KOPT-K1 (cell line): Measurements from ENCODE around the gene FAM169A.
"Not testable (repeated sequence)": the region's sequence is repeated elsewhere in the genome, so short reads cannot be mapped to it uniquely, and the experiment has no call there.

Experiments
- H3K27ac ChIP-seq: fragments of 200-600 bp; sonication (generic); 2 replicates; pipeline ENCODE4 v1.5.1; 2016; ENCODE audit warnings: antibody characterized with exemption, mild to moderate bottlenecking, low read depth, low read length; ENCODE audit not compliant: poor library complexity, severe bottlenecking
- H3K36me3 ChIP-seq: fragments of 200-600 bp; sonication (generic); 2 replicates; pipeline ENCODE4 v1.5.1; 2017; ENCODE audit warnings: antibody characterized with exemption, mild to moderate bottlenecking, low read length, moderate library complexity; ENCODE audit not compliant: insufficient read depth
- H3K9me3 ChIP-seq: fragments of 200-600 bp; sonication (generic); 2 replicates; pipeline ENCODE4 v1.5.1; 2017; ENCODE audit warnings: antibody characterized with exemption, low read length, mild to moderate bottlenecking; ENCODE audit not compliant: insufficient read depth, poor library complexity, severe bottlenecking

FAM169A gene

DNA sequence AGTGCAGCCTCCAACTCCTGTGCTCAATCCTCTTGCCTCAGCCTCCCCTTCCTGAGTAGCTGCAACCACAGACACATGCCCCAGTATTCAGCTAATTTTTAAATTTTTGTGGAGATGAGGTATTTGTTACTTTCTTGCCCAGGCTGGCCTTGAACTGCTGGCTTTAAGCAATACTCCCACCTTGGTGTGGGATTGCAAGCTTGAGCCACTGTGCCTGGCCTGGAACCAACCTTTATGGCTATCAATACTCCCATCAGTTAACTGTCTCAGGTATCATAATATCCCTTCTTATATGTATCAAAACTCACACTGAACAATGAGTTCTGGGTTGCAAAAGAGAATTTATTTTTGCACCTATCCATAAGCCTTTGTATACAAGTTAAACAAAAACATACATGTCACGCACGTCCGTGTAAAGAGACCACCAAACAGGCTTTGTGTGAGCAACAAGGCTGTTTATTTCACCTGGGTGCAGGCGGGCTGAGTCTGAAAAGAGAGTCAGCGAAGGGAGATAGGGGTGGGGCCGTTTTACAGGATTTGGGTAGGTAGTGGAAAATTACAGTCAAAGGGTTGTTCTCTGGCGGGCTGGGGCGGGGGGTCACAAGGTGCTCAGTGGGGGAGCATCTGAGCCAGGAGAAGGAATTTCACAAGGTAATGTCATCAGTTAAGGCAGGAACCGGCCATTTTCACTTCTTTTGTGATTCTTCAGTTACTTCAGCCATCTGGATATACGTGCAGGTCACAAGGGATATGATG lies 16.4 kb upstream of the FAM169A start:
- H3K27ac ChIP-seq, H3K9me3 ChIP-seq: not testable (repeated sequence)

GRCh38 chr5:74877624-74878304 lies 11.6 kb upstream of the FAM169A start:
- Histone ChIP-seq H3K36me3 (no peaks in the 10 kb centered on the region), H3K9me3 (peaks cover 7% of the 10 kb centered on the region), H3K27ac (no peak overlapping the region)

More for the DNA sequence above, 16.4 kb upstream of the FAM169A start:
- not testable (repeated sequence) for H3K36me3 ChIP-seq

GRCh38 chr5:74875994-74876791 lies 10.0 kb upstream of the FAM169A start:
- H3K9me3 ChIP-seq: peaks cover 7% of the 10 kb centered on the region
- no peaks in the 10 kb centered on the region for H3K36me3 ChIP-seq
- H3K27ac ChIP-seq: no peak overlapping the region

- H3K9me3 ChIP-seq: peaks cover 7% of the 10 kb centered on the region
- no peaks in the 10 kb centered on the region for H3K36me3 ChIP-seq
- no peak overlapping the region for H3K27ac ChIP-seq
These were observed 7.5 kb upstream of the FAM169A start for GRCh38 chr5:74873525-74874249.

- no peak overlapping the region for H3K27ac ChIP-seq
- peaks cover 7% of the 10 kb centered on the region for H3K9me3 ChIP-seq
- no peaks in the 10 kb centered on the region for H3K36me3 ChIP-seq
These were observed 4.3 kb upstream of the FAM169A start for GRCh38 chr5:74870299-74871067.

DNA sequence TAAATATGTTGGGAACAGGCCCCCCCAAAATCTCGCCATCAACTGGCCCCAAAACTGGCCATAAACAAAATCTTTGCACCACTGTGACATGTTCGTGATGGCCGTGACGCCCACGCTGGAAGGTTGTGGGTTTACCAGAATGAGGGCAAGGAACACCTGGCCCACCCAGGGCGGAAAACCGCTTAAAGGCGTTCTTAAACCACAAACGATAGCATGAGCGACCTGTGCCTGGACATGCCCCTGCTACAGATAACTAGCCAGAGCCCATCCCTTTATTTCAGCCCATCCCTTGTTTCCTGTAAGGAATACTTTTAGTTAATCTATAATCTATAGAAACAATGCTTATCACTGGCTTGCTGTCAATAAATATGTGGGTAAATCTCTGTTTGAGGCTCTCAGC lies 3.2 kb upstream of the FAM169A start:
- H3K36me3 ChIP-seq, H3K9me3 ChIP-seq, H3K27ac ChIP-seq: not testable (repeated sequence)

DNA sequence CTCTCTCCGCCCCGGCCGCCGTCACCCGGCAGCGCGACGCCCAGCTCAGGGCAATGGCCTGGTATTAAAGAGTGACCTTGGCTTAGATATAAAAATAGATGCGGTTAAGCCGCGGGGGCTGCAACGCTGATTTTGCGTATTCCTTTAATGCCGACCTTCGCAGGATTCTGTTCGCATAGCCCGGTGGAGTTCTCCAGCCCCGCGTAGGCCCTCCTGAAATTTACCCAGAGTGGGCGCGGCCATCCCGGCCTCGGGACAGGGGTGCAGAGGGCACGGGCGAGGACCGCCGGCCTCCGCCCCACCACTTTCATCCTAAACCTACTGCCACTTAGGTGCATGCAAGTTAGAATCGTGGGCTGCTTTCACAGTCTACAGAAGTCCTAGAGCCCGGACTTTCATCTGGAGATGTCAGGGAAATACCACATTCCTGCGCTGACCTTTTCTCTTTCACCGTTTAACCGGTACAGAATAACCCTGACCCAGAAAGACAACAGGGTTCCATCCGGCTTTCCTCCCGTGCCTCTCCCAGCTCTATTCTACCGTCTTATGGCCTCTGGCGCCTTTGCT lies 492 bp upstream of the FAM169A start:
- no peaks in the 10 kb centered on the region for H3K36me3 ChIP-seq
- no peaks in the 10 kb centered on the region for H3K9me3 ChIP-seq
- peak overlapping the region; percentile 58 for H3K27ac ChIP-seq

DNA sequence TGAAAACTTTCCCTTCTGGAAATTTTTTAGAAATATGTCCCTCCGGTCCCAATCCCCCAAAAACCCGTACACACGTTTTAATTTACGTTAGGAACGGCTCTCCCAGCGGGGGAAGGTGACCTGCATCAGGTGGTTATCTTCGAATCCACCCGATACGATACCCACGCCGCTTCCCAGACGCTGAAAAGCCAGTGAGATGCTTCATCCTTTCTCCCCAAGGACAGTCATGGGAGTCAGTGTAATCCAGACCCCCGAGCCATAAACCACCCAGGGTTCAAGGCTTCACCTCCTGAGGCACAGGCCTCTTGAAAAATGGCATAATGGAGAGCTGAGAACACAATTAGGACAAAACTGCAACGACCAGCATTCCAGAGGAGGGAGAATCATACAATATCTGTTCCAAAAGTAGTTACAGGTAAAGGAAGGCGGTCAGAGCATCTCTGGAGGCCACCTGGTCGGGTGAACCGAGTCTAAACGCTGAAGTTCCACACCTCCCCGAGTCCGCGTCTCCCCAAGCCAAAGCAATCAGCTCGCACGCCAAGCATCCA lies 857 bp downstream of the FAM169A start:
- H3K27ac ChIP-seq: peak overlapping the region; percentile 58
- H3K36me3 ChIP-seq: no peaks in the 10 kb centered on the region
- no peaks in the 10 kb centered on the region for H3K9me3 ChIP-seq

DNA sequence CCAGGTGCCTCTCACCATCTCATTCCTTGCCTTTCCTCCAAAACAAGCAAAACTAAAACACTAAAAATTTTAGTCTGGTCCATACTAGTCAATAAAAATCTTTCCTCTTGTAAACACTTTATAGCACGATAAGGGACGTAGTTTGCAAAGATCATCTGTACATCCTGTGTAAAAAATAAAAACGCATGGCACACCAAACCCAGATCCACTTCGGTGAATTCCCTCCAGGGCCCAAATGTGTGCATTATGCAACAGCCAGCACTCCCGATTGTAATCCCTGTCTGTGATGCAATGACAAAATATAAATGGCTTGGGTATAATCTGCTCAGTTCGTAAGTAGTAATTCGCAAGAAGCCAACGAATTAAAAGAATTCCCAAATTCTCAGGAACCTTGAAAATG lies 1.4 kb downstream of the FAM169A start:
- Histone ChIP-seq H3K9me3 (no peaks in the 10 kb centered on the region), H3K36me3 (no peaks in the 10 kb centered on the region), H3K27ac (no peak overlapping the region)

DNA sequence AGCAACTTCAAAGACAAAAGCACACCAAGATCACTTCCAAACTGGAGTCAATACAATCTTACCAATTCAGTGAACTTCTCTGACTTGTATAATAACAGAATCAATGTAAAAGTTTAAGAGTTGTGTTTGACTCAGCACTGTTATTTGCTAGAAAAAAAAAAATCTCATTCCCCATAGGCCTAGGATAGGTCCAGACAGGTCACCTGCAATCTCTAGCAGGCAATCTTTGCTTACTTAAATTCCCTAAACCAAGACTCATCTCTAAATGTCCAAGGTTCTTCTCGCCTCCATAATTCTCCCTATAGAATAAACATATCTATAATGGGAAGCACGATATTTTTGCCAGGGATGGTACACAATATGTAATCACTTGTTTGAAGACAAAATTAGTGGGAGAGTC lies 2.5 kb downstream of the FAM169A start:
- H3K36me3 ChIP-seq: no peaks in the 10 kb centered on the region
- no peaks in the 10 kb centered on the region for H3K9me3 ChIP-seq
- H3K27ac ChIP-seq: no peak overlapping the region

GRCh38 chr5:74862221-74862620 lies 4.0 kb downstream of the FAM169A start:
- H3K36me3 ChIP-seq: no peaks in the 10 kb centered on the region
- no peak overlapping the region for H3K27ac ChIP-seq
- peaks cover under 1% of the 10 kb centered on the region for H3K9me3 ChIP-seq

DNA sequence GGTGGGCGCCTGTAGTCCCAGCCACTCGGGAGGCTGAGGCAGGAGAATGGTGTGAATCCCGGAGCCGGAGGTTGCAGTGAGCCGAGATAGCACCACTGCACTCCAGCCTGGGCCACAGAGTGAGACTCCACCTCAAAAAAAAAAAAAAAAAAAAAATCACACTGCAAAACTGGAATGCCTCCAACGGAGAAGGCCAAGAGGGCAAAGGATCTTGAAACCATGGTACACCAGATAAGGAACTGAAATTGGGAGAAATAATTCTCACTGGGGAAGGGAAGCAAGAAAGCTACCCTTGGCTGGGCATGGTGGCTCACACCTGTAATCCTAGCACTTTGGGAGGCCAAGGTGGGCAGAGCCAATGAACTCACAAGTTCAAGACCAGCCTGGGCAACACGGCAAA lies 9.2 kb downstream of the FAM169A start:
- not testable (repeated sequence) for H3K36me3 ChIP-seq, H3K27ac ChIP-seq
- peaks cover 18% of the 10 kb centered on the region for H3K9me3 ChIP-seq

GRCh38 chr5:74853256-74853655 lies 12.9 kb downstream of the FAM169A start:
- H3K36me3 ChIP-seq: peaks cover 4% of the 10 kb centered on the region; the same call in 1 of the 2 replicates
- H3K27ac ChIP-seq: no peak overlapping the region
- H3K9me3 ChIP-seq: peaks cover 18% of the 10 kb centered on the region
